HepG2 (cell line): ENCODE measurements around the gene MBTPS1. TPM values are rescaled to one million over a fixed set of nuclear protein-coding genes. Genes with fewer than 3 reads are reported as not detected.

ENCODE experiments used
- FIP1L1 ChIP-seq: fragments of 200-400 bp; formaldehyde crosslinking; IDR thresholded peaks from 2 replicates; pipeline ENCODE4 v1.6.1; 2018; ENCODE audit warnings: low read depth, mild to moderate bottlenecking, low read length, moderate library complexity, borderline replicate concordance; ENCODE audit not compliant: insufficient read depth
- KDM3A ChIP-seq: IDR thresholded peaks from 2 replicates; pipeline ENCODE4 v1.6.1; 2018; ENCODE audit warnings: low read depth, missing compliant biosample characterization
- NR3C1 ChIP-seq: sonication (generic); formaldehyde crosslinking; IDR thresholded peaks from 2 replicates; pipeline ENCODE4 v1.4.0; 2020; ENCODE audit warnings: missing genetic modification reagents
- PPARG ChIP-seq: conservative IDR thresholded peaks from 2 replicates; pipeline ENCODE4 v1.6.1; 2016; ENCODE audit warnings: missing biosample characterization, missing genetic modification reagents
- RFX5 ChIP-seq: IDR thresholded peaks from 2 replicates; pipeline ENCODE4 v1.6.1; 2011; ENCODE audit warnings: low read depth, low read length, improper control_type of control experiment
- SRF ChIP-seq: IDR thresholded peaks from 2 replicates; pipeline ENCODE4 v1.6.1; 2011; ENCODE audit warnings: mild to moderate bottlenecking, low read depth, low read length, moderate library complexity
- STAG1 ChIP-seq: sonication (generic); formaldehyde crosslinking; IDR thresholded peaks from 2 replicates; pipeline ENCODE4 v1.4.0; 2020; ENCODE audit warnings: missing genetic modification reagents
- WIZ ChIP-seq: sonication (generic); formaldehyde crosslinking; IDR thresholded peaks from 2 replicates; pipeline ENCODE4 v1.5.1; 2020; ENCODE audit warnings: mild to moderate bottlenecking, missing genetic modification reagents
- ZNF143 ChIP-seq: sonication (generic); formaldehyde crosslinking; IDR thresholded peaks from 2 replicates; pipeline ENCODE4 v1.4.0; 2020; ENCODE audit warnings: missing genetic modification reagents
- ZNF260 ChIP-seq: sonication (generic); formaldehyde crosslinking; IDR thresholded peaks from 2 replicates; pipeline ENCODE4 v1.4.0; 2020; ENCODE audit warnings: missing genetic modification reagents, low read depth, mild to moderate bottlenecking, borderline replicate concordance
- ZNF335 ChIP-seq: sonication (generic); formaldehyde crosslinking; IDR thresholded peaks from 2 replicates; pipeline ENCODE4 v1.4.0; 2020; ENCODE audit warnings: missing genetic modification reagents
- ZNF33A ChIP-seq: sonication (generic); formaldehyde crosslinking; IDR thresholded peaks from 2 replicates; pipeline ENCODE4 v1.5.1; 2020; ENCODE audit warnings: missing genetic modification reagents, mild to moderate bottlenecking, moderate library complexity, borderline replicate concordance
- polyA plus RNA-seq, 8 experiments: library from polyadenylated mRNA; depleted of rRNA in 3 of 8; stranded (reverse) in 7 of 8; unstranded in 1 of 8; fragments of >200 nt; fragmentation: Illumina TruSeq in 4 of 8; extraction: Trizol in 4 of 8; gene quantifications; 2 replicates each; pipeline versions ENCODE4 v1.2.1 to v1.2.3, GENCODE V29; 2011 to 2016; ENCODE audit warnings: low read depth in 4 of 8, missing spikeins in 1 of 8, mixed read lengths in 1 of 8; ENCODE audit not compliant: insufficient read depth in 1 of 8
- total RNA-seq, 5 experiments: library from RNA; depleted of rRNA; stranded (reverse); fragments of >200 nt; fragmentation: Illumina TruSeq; extraction: Trizol; gene quantifications; 2 replicates each; pipeline ENCODE4 v1.2.3, GENCODE V29; 2016; ENCODE audit warnings: low read depth in 1 of 5
- TF ChIP-seq, protein P1 (sequence below): sonication (generic); formaldehyde crosslinking; IDR thresholded peaks from 2 replicates; pipeline ENCODE4 v1.4.0; 2020; ENCODE audit warnings: mild to moderate bottlenecking, missing genetic modification reagents, borderline replicate concordance
- TF ChIP-seq, protein P2 (sequence below): sonication (generic); formaldehyde crosslinking; IDR thresholded peaks from 2 replicates; pipeline ENCODE4 v1.8.0; 2022; ENCODE audit warnings: mild to moderate bottlenecking, missing genetic modification reagents, borderline replicate concordance
- TF ChIP-seq, protein P3 (sequence below): sonication (generic); formaldehyde crosslinking; IDR thresholded peaks from 2 replicates; pipeline ENCODE4 v1.5.0; 2020; ENCODE audit warnings: missing genetic modification reagents, mild to moderate bottlenecking, borderline replicate concordance
- TF ChIP-seq, protein P4 (sequence below): sonication (generic); formaldehyde crosslinking; IDR thresholded peaks from 2 replicates; pipeline ENCODE4 v1.4.0; 2020; ENCODE audit warnings: mild to moderate bottlenecking, missing genetic modification reagents
- TF ChIP-seq, protein P5 (sequence below): sonication (generic); formaldehyde crosslinking; IDR thresholded peaks from 2 replicates; pipeline ENCODE4 v1.8.0; 2022; ENCODE audit warnings: missing genetic modification reagents, low read depth, mild to moderate bottlenecking, borderline replicate concordance
- TF ChIP-seq, protein P6 (sequence below): sonication (generic); IDR thresholded peaks from 2 replicates; pipeline ENCODE4 v1.6.1; 2016; ENCODE audit warnings: low read depth, borderline replicate concordance

Gene MBTPS1
- total and polyA plus RNA-seq, 2 of the 13 experiments (the other 11 are each of a cell fraction or from before 2014, with no cell fraction given) = 56.7 to 91.3 TPM

DNA sequence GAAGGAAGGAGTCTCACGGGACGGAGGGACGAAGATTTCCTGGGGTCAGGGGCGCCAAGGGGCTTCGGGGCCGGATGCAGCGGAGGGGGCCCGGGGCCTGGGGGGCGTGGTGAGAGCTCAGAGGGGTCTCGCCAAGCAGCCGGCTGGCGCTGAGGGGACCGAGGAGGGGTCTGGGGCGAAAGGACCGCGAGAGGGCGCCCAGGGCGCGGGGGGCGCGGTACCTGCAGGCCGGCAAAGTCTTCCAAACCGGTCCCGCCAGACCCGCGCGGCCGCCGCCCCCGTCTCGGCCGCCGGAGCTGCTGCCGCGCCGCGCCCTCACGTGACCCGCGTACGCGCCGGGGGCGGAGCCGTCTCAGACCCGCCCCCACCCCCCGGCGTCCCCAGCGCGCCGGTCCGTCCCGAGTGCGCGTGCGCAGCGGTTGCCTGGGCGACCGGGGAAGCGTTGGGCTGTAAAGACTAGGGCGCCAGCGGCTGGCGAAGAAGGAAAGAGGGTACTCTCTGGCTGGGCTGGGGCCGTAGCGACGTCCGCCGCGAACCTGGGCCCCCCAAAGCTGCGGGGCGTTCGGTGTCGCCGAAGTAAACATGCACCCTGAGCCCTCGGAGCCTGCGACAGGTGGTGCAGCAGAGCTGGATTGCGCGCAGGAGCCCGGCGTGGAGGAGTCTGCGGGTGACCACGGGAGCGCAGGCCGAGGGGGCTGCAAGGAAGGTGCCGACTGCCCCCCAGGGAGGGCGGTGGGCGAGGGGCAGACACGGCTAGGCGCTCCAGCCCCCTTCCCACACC is 28.3 kb upstream of the MBTPS1 start, which contains the start of the genes DNAAF1 and HSDL1 (continued):
- TF ChIP-seq, protein P1, sequence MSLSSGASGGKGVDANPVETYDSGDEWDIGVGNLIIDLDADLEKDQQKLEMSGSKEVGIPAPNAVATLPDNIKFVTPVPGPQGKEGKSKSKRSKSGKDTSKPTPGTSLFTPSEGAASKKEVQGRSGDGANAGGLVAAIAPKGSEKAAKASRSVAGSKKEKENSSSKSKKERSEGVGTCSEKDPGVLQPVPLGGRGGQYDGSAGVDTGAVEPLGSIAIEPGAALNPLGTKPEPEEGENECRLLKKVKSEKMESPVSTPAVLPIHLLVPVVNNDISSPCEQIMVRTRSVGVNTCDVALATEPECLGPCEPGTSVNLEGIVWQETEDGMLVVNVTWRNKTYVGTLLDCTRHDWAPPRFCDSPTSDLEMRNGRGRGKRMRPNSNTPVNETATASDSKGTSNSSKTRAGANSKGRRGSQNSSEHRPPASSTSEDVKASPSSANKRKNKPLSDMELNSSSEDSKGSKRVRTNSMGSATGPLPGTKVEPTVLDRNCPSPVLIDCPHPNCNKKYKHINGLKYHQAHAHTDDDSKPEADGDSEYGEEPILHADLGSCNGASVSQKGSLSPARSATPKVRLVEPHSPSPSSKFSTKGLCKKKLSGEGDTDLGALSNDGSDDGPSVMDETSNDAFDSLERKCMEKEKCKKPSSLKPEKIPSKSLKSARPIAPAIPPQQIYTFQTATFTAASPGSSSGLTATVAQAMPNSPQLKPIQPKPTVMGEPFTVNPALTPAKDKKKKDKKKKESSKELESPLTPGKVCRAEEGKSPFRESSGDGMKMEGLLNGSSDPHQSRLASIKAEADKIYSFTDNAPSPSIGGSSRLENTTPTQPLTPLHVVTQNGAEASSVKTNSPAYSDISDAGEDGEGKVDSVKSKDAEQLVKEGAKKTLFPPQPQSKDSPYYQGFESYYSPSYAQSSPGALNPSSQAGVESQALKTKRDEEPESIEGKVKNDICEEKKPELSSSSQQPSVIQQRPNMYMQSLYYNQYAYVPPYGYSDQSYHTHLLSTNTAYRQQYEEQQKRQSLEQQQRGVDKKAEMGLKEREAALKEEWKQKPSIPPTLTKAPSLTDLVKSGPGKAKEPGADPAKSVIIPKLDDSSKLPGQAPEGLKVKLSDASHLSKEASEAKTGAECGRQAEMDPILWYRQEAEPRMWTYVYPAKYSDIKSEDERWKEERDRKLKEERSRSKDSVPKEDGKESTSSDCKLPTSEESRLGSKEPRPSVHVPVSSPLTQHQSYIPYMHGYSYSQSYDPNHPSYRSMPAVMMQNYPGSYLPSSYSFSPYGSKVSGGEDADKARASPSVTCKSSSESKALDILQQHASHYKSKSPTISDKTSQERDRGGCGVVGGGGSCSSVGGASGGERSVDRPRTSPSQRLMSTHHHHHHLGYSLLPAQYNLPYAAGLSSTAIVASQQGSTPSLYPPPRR = peak; percentile 28; the same call in 1 of the 2 replicates
- no peak for TF ChIP-seq RFX5
- no peak for TF ChIP-seq FIP1L1
- no peak for TF ChIP-seq ZNF335
- TF ChIP-seq, protein P2, sequence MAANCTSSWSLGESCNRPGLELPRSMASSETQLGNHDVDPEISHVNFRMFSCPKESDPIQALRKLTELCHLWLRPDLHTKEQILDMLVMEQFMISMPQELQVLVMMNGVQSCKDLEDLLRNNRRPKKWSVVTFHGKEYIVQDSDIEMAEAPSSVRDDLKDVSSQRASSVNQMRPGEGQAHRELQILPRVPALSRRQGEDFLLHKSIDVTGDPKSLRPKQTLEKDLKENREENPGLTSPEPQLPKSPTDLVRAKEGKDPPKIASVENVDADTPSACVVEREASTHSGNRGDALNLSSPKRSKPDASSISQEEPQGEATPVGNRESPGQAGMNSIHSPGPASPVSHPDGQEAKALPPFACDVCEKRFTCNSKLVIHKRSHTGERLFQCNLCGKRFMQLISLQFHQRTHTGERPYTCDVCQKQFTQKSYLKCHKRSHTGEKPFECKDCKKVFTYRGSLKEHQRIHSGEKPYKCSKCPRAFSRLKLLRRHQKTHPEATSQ (CRISPR knock-in tag) = no peak
- no peak for TF ChIP-seq ZNF33A (CRISPR knock-in tag)
- no peak; the same call in 1 of the 2 replicates for TF ChIP-seq STAG1
- peak; percentile 75 for TF ChIP-seq ZNF143 (CRISPR knock-in tag)
- TF ChIP-seq SRF = no peak
- TF ChIP-seq, protein P3, sequence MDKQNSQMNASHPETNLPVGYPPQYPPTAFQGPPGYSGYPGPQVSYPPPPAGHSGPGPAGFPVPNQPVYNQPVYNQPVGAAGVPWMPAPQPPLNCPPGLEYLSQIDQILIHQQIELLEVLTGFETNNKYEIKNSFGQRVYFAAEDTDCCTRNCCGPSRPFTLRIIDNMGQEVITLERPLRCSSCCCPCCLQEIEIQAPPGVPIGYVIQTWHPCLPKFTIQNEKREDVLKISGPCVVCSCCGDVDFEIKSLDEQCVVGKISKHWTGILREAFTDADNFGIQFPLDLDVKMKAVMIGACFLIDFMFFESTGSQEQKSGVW (CRISPR knock-in tag) = no peak
- no peak for TF ChIP-seq NR3C1
- no peak for TF ChIP-seq PPARG (CRISPR knock-in tag)
- TF ChIP-seq WIZ = peak; percentile 52; the same call in 1 of the 2 replicates
- TF ChIP-seq, protein P4, sequence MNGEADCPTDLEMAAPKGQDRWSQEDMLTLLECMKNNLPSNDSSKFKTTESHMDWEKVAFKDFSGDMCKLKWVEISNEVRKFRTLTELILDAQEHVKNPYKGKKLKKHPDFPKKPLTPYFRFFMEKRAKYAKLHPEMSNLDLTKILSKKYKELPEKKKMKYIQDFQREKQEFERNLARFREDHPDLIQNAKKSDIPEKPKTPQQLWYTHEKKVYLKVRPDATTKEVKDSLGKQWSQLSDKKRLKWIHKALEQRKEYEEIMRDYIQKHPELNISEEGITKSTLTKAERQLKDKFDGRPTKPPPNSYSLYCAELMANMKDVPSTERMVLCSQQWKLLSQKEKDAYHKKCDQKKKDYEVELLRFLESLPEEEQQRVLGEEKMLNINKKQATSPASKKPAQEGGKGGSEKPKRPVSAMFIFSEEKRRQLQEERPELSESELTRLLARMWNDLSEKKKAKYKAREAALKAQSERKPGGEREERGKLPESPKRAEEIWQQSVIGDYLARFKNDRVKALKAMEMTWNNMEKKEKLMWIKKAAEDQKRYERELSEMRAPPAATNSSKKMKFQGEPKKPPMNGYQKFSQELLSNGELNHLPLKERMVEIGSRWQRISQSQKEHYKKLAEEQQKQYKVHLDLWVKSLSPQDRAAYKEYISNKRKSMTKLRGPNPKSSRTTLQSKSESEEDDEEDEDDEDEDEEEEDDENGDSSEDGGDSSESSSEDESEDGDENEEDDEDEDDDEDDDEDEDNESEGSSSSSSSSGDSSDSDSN = peak; percentile 64
- no peak for TF ChIP-seq ZNF260 (CRISPR knock-in tag)
- TF ChIP-seq, protein P5, sequence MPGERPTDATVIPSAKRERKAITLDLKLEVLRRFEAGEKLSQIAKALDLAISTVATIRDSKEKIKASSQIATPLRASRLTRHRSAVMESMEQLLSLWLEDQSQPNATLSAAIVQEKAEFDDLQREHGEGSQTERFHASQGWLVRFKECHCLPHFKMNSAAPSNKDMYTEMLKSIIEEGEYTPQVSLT (CRISPR knock-in tag) = no peak
- TF ChIP-seq, protein P6, sequence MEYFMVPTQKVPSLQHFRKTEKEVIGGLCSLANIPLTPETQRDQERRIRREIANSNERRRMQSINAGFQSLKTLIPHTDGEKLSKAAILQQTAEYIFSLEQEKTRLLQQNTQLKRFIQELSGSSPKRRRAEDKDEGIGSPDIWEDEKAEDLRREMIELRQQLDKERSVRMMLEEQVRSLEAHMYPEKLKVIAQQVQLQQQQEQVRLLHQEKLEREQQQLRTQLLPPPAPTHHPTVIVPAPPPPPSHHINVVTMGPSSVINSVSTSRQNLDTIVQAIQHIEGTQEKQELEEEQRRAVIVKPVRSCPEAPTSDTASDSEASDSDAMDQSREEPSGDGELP = no peak
- TF ChIP-seq KDM3A (CRISPR knock-in tag) = no peak
